22Rv1 (cell line): Measurements from ENCODE around the gene CASP10.

Experiments used
- ZFX ChIP-seq: fragments of 450-650 bp; IDR thresholded peaks from 2 replicates; pipeline ENCODE4 v1.6.1; 2017; ENCODE audit warnings: antibody characterized with exemption, borderline replicate concordance
- TF ChIP-seq, protein P1 (sequence below): fragments of 450-650 bp; IDR thresholded peaks from 2 replicates; pipeline ENCODE4 v1.5.1; 2017; ENCODE audit warnings: mild to moderate bottlenecking

DNA sequence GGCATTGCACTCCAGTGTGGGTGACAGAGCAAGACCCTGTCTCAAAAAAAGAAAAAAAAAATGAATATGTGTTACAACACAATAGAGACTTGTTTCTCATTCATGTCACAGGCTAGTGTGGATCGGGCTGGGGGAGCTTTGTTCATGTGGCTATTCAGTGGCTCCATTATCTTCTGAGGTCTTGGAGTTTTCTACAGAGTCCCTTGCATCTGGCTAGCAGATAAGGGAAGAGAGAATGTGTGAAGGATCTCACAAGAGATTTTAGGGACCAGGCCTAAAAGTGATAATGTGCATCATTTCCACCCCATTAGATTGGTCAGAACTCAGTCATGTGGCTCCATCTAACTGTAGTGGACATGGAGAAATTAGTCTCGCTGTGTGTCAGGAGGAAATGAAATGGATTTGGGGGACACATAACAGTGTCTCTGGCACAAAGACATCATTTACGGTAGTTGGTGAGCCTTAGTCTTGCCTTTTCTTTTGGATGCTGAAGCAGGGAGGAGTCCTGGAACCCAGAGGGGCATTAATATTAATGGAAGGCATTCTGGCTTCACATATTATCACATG lies 32.4 kb upstream of the CASP10 start:
- TF ChIP-seq, protein P1, sequence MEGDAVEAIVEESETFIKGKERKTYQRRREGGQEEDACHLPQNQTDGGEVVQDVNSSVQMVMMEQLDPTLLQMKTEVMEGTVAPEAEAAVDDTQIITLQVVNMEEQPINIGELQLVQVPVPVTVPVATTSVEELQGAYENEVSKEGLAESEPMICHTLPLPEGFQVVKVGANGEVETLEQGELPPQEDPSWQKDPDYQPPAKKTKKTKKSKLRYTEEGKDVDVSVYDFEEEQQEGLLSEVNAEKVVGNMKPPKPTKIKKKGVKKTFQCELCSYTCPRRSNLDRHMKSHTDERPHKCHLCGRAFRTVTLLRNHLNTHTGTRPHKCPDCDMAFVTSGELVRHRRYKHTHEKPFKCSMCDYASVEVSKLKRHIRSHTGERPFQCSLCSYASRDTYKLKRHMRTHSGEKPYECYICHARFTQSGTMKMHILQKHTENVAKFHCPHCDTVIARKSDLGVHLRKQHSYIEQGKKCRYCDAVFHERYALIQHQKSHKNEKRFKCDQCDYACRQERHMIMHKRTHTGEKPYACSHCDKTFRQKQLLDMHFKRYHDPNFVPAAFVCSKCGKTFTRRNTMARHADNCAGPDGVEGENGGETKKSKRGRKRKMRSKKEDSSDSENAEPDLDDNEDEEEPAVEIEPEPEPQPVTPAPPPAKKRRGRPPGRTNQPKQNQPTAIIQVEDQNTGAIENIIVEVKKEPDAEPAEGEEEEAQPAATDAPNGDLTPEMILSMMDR = no peak
- TF ChIP-seq ZFX = no peak
